IMR-90 (cell line): ENCODE results near the gene EMSY. TPM values are rescaled to one million over a fixed set of nuclear protein-coding genes. Genes with fewer than 3 reads are reported as not detected.

Experiments used
- ATAC-seq: fragments of 200-7000 bp; cut with Tn5 transposase; 2 replicates; pipeline ENCODE4 v1.9.1; 2020; ENCODE audit warnings: low read depth, mild to moderate bottlenecking, moderate library complexity
- BruUV-seq: library from RNA; stranded (reverse); fragments of 400-500 nt; replicated peaks from 2 replicates; lab custom pipeline; 2021; lab: Mats Ljungman, UMichigan
- CTCF ChIA-PET: fragments of 300-600 bp; formaldehyde crosslinking; extraction: SDS; loops from one replicate; lab custom pipeline; 2021; ENCODE audit warnings: antibody characterized with exemption; lab: Yijun Ruan, JAX
- POLR2A ChIA-PET: fragments of 300-600 bp; sonication (Branson Sonifier 250); formaldehyde crosslinking; loops from one replicate; lab custom pipeline; 2022; ENCODE audit warnings: antibody characterized with exemption; ENCODE audit not compliant: unreplicated experiment; lab: Charles Lee
- DNase-seq: peaks from one replicate; pipeline ENCODE4 v3.0.0; 2013
- H2AFZ ChIP-seq: replicated peaks from 2 replicates; pipeline ENCODE3; 2013; ENCODE audit warnings: low read length, mild to moderate bottlenecking; ENCODE audit not compliant: poor library complexity
- H2AK5ac ChIP-seq: 2 replicates; pipeline ENCODE4 v1.6.1; 2013; ENCODE audit warnings: low read depth, low read length, inconsistent platforms
- H2AK9ac ChIP-seq: replicated peaks from 2 replicates; pipeline ENCODE3; 2013; ENCODE audit warnings: mild to moderate bottlenecking, low read depth, low read length, moderate library complexity; ENCODE audit not compliant: poor library complexity
- H2BK120ac ChIP-seq: 2 replicates; pipeline ENCODE4 v1.6.1; 2013; ENCODE audit warnings: low read depth, low read length, inconsistent platforms
- H2BK15ac ChIP-seq: 3 replicates; pipeline ENCODE4 v1.6.1; 2013; ENCODE audit warnings: low read depth, low read length, inconsistent platforms
- H2BK20ac ChIP-seq: 2 replicates; pipeline ENCODE4 v1.6.1; 2013; ENCODE audit warnings: low read depth, mild to moderate bottlenecking, inconsistent platforms, low read length, moderate library complexity
- H2BK5ac ChIP-seq: 2 replicates; pipeline ENCODE4 v1.6.1; 2013; ENCODE audit warnings: mild to moderate bottlenecking, low read depth, low read length, inconsistent platforms; ENCODE audit not compliant: poor library complexity, severe bottlenecking
- H3K14ac ChIP-seq: replicated peaks from 2 replicates; pipeline ENCODE4 v1.6.1; 2013; ENCODE audit warnings: low read depth, low read length, inconsistent platforms
- H3K18ac ChIP-seq: 2 replicates; pipeline ENCODE4 v1.6.1; 2013; ENCODE audit warnings: low read depth, low read length, control low read depth
- H3K23ac ChIP-seq: 2 replicates; pipeline ENCODE4 v1.6.1; 2013; ENCODE audit warnings: low read depth, low read length, inconsistent platforms
- H3K27ac ChIP-seq: 2 replicates; pipeline ENCODE4 v1.5.1; 2013; ENCODE audit warnings: mild to moderate bottlenecking, control low read depth, low read length; ENCODE audit not compliant: insufficient read depth
- H3K27me3 ChIP-seq: 2 replicates; pipeline ENCODE4 v1.6.1; 2013; ENCODE audit warnings: low read length; ENCODE audit not compliant: control insufficient read depth, insufficient read depth
- H3K36me3 ChIP-seq: 2 replicates; pipeline ENCODE4 v1.6.1; 2013; ENCODE audit warnings: low read length, mixed read lengths; ENCODE audit not compliant: control insufficient read depth, insufficient read depth
- H3K4ac ChIP-seq: 2 replicates; pipeline ENCODE4 v1.6.1; 2013; ENCODE audit warnings: low read depth, low read length, inconsistent platforms
- H3K4me1 ChIP-seq: 2 replicates; pipeline ENCODE4 v1.6.1; 2013; ENCODE audit warnings: low read length, mixed read lengths; ENCODE audit not compliant: control insufficient read depth, insufficient read depth
- H3K4me2 ChIP-seq: 2 replicates; pipeline ENCODE4 v1.6.1; 2013; ENCODE audit warnings: low read depth, mild to moderate bottlenecking, control low read depth, low read length, moderate library complexity
- H3K4me3 ChIP-seq: 2 replicates; pipeline ENCODE4 v1.5.1; 2013; ENCODE audit warnings: low read depth, mild to moderate bottlenecking, control low read depth, low read length, moderate library complexity; ENCODE audit not compliant: insufficient read depth
- H3K56ac ChIP-seq: 2 replicates; pipeline ENCODE4 v1.6.1; 2013; ENCODE audit warnings: low read length, inconsistent platforms; ENCODE audit not compliant: insufficient read depth; ENCODE audit errors: extremely low read depth
- H3K79me1 ChIP-seq, 2 experiments: 2 replicates each; pipeline ENCODE4 v1.6.1; 2013; ENCODE audit warnings: low read length in 2 of 2, inconsistent platforms in 1 of 2, low read depth in 1 of 2
- H3K9ac ChIP-seq: 2 replicates; pipeline ENCODE4 v1.6.1; 2013; ENCODE audit warnings: low read depth, low read length, control low read depth
- H3K9me1 ChIP-seq: 2 replicates; pipeline ENCODE4 v1.6.1; 2013; ENCODE audit warnings: low read length, inconsistent platforms; ENCODE audit not compliant: insufficient read depth
- H3K9me3 ChIP-seq: 2 replicates; pipeline ENCODE4 v1.6.1; 2013; ENCODE audit warnings: low read length; ENCODE audit not compliant: control insufficient read depth, insufficient read depth
- H4K20me1 ChIP-seq: 2 replicates; pipeline ENCODE4 v1.6.1; 2013; ENCODE audit warnings: low read length, inconsistent platforms; ENCODE audit not compliant: insufficient read depth
- H4K5ac ChIP-seq: 2 replicates; pipeline ENCODE4 v1.6.1; 2013; ENCODE audit warnings: mild to moderate bottlenecking, low read depth, low read length, control low read depth
- H4K8ac ChIP-seq, 2 experiments: 2 replicates each; pipeline ENCODE4 v1.6.1; 2013; ENCODE audit warnings: low read depth in 2 of 2, low read length in 2 of 2, control low read depth in 1 of 2, inconsistent platforms in 1 of 2
- H4K91ac ChIP-seq: 2 replicates; pipeline ENCODE4 v1.6.1; 2013; ENCODE audit warnings: low read depth, low read length, inconsistent platforms; ENCODE audit not compliant: insufficient read depth
- MAZ ChIP-seq: IDR thresholded peaks from 2 replicates; pipeline ENCODE4 v1.6.1; 2012; ENCODE audit warnings: low read depth, mild to moderate bottlenecking, low read length, improper control_type of control experiment, moderate library complexity, borderline replicate concordance
- SMC3 ChIP-seq: fragments of 150-350 bp; IDR thresholded peaks from 2 replicates; pipeline ENCODE4 v1.6.1; 2016; ENCODE audit warnings: low read depth, mild to moderate bottlenecking, antibody characterized with exemption, low read length, moderate library complexity
- WGBS, 2 experiments: methylation state at CpG; one replicate each; pipeline versions ENCODE4 v1.1.5 to v1.1.7; 2013; ENCODE audit warnings: missing lambda C conversion rate in 2 of 2; ENCODE audit not compliant: insufficient read length in 1 of 2; ENCODE audit errors: extremely low coverage in 2 of 2; 5-methylcytosine and 5-hydroxymethylcytosine counted together
- dilution Hi-C: fragments of 300-500 bp; cut with HindIII; formaldehyde crosslinking; loops from one replicate; pipeline ENCODE4 v1.14.3; 2018; ENCODE audit warnings: low sequenced_read_pairs; ENCODE audit not compliant: unreplicated experiment
- in situ Hi-C: fragments of 300-500 bp; cut with MboI; formaldehyde crosslinking; loops from 3 replicates; pipeline ENCODE4 v1.14.3; 2019; ENCODE audit warnings: low sequenced_read_pairs, inconsistent platforms, mixed read lengths
- intact Hi-C: fragments of 100-400 bp; cut with micrococcal nuclease; formaldehyde crosslinking; loops from 2 replicates; pipeline ENCODE4 v1.10.0; 2022
- polyA plus RNA-seq, 3 experiments: library from polyadenylated mRNA; depleted of rRNA; stranded (reverse); fragments of >200 nt; gene quantifications; 2 replicates each; pipeline ENCODE4 v1.2.3, GENCODE V29; 2012; ENCODE audit warnings: low replicate concordance in 1 of 3
- total RNA-seq: library from RNA; depleted of rRNA; stranded (reverse); fragments of >200 nt; gene quantifications from 2 replicates; pipeline ENCODE4 v1.2.3, GENCODE V29; 2012

EMSY gene
- total and polyA plus RNA-seq, 2 of the 4 experiments (the other 2 are of a cell fraction) = 14.1 to 22.0 TPM

DNA sequence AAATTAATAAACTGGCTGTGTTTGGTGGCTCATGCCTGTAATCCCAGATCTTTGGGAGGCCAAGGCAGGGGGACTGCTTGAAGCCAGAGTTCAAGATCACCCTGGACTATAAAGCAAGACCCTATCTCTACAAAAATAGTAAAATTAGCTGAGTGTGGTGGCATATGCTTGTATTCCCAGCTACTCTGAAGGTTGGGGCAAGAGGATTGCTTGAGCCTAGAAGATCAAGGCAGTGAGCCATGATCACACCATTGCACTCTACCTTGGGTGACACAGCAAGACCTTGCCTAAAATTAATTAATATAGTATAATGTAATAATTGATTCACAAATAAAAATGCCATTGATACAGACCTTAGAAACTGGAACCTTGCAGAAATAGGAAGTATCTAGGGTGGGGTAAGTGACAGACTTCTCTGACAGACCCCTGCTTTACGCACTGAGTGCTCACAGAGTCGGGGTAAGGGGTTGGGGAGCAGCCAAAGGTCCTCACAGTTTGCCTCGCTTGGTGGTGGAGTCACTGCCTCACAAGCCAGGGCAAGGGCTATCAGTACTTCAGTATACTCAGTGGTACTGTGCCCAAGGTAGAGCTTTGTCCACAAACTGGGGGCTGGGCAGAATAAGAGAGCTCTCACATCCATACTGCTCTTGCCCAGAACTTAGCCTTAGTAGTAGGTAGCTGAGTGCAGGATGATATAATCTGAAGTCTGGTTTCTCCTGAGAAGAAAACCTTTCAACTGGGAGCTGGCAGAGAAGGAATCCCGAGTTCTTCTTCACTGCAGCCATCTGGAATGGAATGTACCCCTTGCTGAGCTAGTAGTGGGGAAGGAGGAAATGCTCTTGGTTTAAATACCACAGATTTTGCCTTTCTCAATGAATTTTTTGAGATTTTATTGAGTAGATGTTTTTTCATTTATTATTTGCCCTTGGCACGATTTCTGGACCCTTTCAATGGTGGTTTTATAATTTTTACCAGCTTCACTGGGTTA lies 65.5 kb downstream of the EMSY start:
- ChIA-PET CTCF (interaction anchor here (0.8 kb wide), 1 partner anchor 88 kb away, joined by 3 read pairs; no protein-coding TSS in a partner anchor), POLR2A (no interaction called here)
- H3K56ac ChIP-seq = no peak overlapping the region
- DNase-seq = peak; percentile 56
- H4K5ac ChIP-seq = no peak overlapping the region
- H3K9me3 ChIP-seq = no peaks in the 10 kb centered on the region
- H4K8ac ChIP-seq = peak overlapping the region in 1 of 2 experiments; percentile 10; a peak in 1 of 4 replicates
- H3K79me1 ChIP-seq = peaks cover 7 to 9% of the 10 kb centered on the region in 2 experiments
- peak overlapping the region; percentile 48; the same call in 1 of the 2 replicates for H2BK120ac ChIP-seq
- BruUV-seq = no TSS peak
- intact Hi-C loops = loop anchor here (5.0 kb wide), 1 partner anchor 128 kb away; the partner anchor contains the start of genes GVQW3 and THAP12
- peaks cover 3% of the 10 kb centered on the region for H3K4me1 ChIP-seq
- no peak overlapping the region for H3K9ac ChIP-seq
- no CpG with 5 or more reads among the region's 5 CpGs for WGBS, 2 experiments
- dilution Hi-C loops = no loop called here
- peak overlapping the region; percentile 51; the same call in 1 of the 2 replicates for H2AK5ac ChIP-seq
- no peak overlapping the region for H3K27ac ChIP-seq
- H3K4me3 ChIP-seq = no peak overlapping the region
- no peak overlapping the region for H2AFZ ChIP-seq
- H3K23ac ChIP-seq = peak overlapping the region; percentile 71; the same call in 1 of the 2 replicates
- no peak for TF ChIP-seq MAZ
- TF ChIP-seq SMC3 = no peak
- H2BK20ac ChIP-seq = no peak overlapping the region
- H2BK5ac ChIP-seq = no peak overlapping the region
- H3K14ac ChIP-seq = peak overlapping the region; percentile 52; the same call in 1 of the 2 replicates
- H2AK9ac ChIP-seq = no peak overlapping the region
- H3K4me2 ChIP-seq = no peak overlapping the region
- H2BK15ac ChIP-seq = no peak overlapping the region
- no peak overlapping the region for H4K91ac ChIP-seq
- peak overlapping the region; percentile 55 for H3K4ac ChIP-seq
- H3K27me3 ChIP-seq = no peaks in the 10 kb centered on the region
- peaks cover 7% of the 10 kb centered on the region; the same call in 1 of the 2 replicates for H3K9me1 ChIP-seq
- ATAC-seq = peak; percentile 60
- in situ Hi-C loops = no loop called here
- peaks cover 2% of the 10 kb centered on the region; the same call in 1 of the 2 replicates for H3K36me3 ChIP-seq
- no peak overlapping the region for H3K18ac ChIP-seq
- H4K20me1 ChIP-seq = no peaks in the 10 kb centered on the region; the same call in 1 of the 2 replicates
